GM19324 (cell line): ENCODE results near the gene STIMATE.

Experiments
- ATAC-seq: cut with Tn5 transposase; IDR thresholded peaks from one replicate; pipeline ENCODE4 v1.9.1; 2021; ENCODE audit warnings: mild to moderate bottlenecking, moderate library complexity; ENCODE audit not compliant: unreplicated experiment, low FRiP score

Gene STIMATE

DNA sequence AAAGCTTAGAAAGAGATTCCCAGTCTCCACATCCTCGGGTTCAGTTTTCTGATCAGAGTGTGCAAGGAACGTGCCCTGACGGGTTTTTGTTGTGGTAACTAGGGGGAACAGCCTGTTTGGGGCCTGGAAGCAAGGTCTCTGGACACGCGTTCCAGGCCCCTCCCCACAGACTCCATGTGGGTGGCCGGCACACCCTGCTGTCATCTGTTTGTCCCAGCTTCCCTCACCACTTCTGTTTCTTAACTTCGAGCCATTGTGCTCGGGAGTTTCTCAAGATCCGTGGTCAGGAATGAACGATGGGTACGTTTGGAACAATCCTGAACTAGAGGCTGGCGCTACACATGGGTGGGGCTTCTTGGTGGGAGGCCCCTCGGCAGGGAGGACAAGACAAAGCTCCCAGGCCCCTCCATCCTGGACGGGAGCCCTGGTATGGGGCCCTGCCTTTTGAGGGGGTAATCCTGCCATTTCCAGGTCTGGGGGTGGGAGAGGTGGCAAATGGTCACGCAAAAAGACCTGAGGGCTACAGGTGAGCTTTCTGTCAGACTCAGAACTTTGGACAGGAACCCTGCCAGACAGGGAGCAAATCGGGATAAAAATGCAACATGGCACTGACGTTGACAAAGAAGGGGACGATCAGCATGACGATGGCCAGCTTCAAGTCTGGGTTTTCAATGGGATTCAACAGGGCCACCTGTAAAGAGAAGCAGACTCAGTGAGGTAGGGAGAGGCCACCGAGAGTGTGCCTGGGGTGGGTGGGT is 54.1 kb downstream of the STIMATE start:
- no peak for ATAC-seq

DNA sequence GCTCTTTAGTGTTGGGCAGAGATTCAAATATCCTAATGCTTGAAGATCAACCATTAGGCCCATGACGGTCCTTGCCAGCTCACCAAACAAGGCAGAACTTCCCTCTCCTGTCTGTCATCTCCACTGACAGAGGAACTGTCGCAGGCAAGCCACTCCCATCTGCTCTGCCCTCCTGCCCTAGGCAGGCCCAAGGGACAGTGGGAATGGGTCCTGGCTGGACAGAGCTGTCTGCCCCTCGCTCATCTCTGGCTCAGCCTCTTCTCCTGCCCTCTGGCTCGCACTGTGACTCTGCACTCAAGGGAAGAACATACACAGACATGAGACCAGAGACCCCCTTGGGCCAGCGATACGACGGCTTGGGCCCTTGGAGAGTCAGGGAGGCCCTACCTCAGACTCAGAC is 54.9 kb downstream of the STIMATE start:
- ATAC-seq = no peak

DNA sequence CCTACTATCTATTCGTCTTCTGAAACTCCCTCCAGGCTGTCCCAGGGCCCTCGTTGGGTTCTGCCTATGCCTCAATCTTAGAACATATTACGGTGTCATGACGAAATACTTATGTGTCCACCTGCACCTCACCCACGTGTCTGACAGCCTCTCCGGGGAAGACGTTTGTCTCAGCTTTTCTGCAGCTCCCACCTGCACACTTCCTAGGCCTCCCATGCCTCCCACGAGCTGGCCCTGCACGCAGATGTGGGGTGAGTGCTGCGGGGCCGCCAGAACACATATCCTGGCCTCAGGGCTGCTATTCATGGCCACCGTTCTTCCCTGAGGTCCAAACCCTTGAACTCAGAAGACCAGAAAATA is 55.4 kb downstream of the STIMATE start:
- no peak for ATAC-seq

DNA sequence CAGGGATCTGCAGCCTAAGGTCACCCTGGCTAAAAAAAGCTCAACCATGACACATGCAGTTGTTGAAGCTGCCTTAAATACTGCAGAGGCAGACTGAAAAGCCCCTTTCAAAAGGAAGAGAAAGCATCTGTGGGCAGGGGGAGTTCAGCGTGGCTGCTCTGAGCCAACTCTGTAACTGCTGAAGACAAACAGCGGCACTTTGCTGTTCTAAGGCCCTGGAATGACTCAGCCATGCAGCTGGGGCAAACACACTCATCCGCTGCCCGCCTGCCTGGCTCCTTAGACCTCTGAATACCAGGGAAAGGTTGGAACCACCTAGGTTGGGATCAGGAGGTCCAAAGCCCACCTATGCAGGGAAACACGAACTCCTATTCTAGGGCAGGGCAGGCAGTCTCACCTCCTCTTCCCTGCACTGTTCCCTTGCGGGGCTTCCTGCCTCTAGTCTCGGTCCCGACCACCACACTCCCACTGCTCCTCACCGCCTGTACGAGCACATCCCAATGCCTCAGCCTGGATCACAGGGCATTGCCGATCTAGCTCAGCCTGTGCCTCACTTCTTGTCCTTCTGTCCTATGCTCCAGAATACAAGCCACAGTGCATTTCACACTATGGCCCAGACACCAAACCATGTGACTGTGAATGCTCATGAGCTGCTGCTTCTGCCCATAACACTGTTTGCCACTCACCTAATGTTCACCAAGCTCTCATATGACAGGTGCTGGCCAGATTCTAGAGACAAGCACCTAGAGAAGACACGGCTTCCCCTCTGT is 56.0 kb downstream of the STIMATE start:
- ATAC-seq = no peak

DNA sequence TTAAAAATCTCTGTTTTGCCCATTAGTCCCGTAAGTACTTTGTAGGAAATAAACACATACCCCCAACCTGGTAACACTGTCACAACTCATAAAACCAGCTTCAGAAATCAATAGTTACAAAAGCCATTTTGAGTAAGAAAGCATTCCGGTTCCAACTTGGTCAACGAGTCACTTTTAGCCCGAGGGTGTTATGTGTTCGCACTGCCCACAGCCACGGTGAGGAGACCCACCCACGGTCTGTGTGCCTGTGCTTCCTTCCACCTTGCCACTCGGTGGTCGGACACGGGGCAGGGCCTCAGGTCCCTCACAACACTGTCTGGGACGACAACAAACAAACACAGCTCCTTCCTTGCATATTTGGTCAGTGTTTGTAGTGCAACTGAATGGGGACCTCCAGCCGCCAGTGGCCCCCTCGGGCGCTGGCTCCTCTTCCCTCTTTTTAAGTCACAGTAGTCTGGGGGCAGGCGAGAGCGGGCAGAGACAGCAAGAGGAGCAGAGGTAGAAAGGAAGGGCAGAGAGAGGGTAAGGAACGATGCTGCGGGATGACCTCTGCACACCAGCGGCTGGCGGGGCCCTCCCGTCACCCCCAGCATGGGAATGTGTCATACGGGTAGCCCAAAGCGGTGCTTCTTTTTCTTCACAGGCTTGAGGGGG is 57.3 kb downstream of the STIMATE start:
- ATAC-seq = no peak

DNA sequence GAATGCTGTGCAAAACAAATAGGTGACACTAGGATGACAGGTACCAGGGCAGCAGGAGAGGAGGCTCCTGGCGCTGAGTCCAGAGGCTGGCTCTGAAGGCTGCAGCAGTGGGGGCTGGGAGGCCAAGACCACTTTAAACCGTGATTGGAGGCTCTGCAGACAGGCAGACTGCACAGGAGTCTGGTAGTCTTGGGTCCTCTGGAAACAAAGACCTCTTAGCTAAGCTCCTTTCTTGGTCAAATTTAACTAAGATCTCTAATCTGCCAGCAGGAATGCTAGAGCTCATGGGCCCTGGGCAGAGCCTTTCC is 58.1 kb downstream of the STIMATE start:
- ATAC-seq = no peak

DNA sequence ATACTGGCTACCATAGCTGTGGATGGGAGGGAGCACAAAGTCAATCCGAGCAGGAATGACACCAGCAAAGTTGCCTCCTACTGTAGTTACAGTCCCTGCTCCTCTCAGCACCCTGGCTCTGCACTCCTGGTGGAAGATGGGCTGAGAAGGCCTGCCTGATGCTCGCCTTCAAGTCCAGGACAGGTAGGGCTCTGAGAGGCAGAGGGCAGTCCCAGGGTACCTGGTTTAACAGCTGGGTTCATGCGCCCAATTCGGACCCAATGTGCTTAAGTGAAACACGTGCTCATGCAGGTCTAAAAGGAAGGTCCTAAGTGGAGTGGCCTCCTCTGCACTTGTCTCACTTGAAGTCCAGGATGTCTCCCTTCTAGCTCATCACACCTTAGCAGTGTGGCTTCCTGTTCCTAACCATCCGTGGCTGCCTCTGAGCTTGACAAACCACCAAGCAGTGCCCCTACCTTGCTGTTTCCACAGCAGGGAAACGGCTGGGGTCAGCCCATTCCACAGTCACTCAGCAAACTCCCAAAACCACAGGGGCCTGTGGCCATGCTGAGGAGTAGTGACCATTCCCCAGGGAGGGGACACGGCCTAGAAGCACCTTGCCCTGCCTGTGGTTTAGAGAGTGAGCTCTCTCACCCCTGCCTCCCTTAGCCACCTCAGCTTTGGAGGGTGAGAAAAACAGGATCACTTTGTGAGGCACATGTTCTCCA is 58.6 kb downstream of the STIMATE start:
- no peak for ATAC-seq

DNA sequence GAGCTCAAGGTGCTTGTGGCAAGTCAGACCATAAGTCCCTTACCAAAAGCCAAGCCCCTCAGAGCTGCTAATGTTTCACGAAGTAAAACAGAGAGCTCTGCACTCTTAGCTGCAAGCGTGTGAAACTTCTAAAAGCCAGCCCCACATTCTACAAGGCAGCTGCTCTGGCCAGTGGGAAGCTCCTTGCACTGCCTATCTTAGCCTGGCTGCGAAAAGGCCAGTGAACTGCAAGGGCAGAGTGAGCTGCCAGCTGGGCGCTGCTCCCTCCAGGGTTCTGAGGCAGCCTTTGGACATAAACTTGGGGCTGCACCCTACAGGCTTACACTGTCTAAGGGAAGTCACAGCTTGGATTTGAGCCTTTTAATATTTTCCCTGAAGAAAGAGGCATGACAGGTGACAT is 60.4 kb downstream of the STIMATE start:
- ATAC-seq = no peak

DNA sequence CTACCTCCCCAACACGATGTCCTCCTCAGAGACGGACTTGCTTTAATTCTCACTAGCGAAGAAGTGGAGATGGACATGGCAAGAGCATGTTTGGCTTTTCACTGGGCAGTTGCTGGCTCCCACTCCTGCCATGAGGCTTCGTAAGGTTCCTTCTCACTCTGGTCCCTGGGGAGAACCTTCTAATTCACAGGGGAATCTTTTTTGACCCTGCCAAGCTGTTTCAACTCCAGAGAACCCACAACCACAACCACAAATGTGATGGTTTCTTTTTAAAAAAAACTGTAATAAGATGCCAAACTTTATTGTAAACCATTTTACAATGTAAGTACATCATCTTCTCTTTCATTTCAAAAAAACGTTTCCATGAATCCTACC is 60.9 kb downstream of the STIMATE start:
- no peak for ATAC-seq

DNA sequence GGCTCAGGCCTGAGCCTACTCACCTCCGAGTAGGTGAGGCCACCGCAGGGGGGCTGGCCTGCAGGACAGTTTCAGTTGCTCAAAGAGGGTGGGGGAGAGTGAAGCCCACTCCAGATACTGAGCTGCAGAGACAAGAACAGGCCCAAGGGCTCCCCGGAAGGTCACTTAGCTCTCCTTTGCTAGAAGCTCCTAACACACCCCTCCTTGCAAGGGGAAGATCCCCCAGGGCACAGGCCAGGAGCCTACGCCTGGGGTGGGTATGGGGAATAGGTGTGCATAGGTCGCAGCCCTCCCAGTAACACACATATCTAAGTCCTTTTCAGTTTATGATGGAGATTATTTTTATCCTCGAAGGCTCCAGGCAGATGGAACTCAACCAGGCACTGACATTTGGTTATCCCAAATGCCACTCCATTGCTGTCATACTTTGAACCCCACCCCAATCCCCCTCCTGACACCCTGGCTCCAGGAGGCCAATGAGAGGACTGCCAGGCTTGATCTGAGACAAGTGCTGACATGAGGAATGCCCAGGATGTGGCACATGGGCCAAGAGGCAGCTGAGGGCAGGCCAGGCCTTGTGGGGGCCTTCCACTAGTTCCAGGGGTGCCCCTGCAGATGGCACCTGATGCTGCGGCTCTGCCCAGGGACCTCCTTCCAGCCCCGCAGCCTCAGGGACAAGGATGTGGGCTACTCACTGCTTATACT is 61.4 kb downstream of the STIMATE start:
- no peak for ATAC-seq

DNA sequence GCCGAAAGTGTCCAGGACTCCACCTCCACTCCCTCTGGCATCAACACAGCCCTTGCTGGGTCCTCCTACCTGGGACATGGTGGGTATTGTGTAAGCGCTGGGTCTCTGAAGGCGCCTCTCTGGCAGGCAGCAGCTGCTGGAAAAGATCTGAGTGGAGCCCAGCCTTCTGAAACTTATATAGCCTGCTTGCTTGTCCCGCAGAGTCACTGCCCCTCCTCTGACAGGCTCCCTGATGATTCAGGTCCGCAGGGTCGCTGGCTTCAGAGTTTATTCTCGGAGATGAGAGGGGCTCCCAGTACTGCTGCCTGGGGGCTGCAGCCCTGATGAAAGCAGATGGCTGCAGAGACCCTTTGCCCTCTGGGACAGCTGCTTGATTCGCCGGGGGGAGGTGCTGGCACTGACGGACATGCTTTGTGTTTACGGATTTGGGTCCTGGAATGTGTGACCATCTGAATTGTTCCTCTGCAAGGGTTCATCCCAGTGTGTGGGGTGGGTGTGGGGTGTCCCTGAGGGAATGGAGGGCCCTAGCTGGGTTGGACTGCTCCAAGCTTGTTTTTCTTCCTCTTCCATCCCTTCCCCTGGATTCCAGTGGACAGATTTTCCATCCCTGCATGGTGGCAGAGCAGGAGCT is 62.4 kb downstream of the STIMATE start, which contains the start of gene MUSTN1:
Gene MUSTN1 (minus strand): TSS at position 149 of the 631 bp plus-strand sequence. CDS start 71 bp downstream, at position 78.
- no peak for ATAC-seq

DNA sequence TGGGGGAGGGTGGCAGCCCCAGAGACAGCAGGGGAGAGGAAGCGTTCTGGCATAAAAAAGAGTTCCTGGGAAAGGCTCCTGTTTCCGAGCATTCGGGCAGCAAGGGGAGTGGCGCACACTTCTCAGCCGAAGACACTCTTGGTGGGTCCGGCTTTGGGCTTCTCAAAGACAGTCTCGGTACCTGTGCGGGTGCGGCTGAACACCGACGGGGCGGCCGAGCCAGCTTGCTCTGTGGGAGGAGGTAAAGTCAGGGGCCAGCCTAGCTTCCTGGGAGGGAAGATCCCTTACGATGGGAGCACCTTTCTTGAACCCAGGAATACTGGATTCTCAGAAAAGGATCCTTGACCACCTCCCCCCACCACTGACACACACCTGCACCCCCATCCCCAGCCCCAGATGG is 64.1 kb downstream of the STIMATE start:
- ATAC-seq = no peak

DNA sequence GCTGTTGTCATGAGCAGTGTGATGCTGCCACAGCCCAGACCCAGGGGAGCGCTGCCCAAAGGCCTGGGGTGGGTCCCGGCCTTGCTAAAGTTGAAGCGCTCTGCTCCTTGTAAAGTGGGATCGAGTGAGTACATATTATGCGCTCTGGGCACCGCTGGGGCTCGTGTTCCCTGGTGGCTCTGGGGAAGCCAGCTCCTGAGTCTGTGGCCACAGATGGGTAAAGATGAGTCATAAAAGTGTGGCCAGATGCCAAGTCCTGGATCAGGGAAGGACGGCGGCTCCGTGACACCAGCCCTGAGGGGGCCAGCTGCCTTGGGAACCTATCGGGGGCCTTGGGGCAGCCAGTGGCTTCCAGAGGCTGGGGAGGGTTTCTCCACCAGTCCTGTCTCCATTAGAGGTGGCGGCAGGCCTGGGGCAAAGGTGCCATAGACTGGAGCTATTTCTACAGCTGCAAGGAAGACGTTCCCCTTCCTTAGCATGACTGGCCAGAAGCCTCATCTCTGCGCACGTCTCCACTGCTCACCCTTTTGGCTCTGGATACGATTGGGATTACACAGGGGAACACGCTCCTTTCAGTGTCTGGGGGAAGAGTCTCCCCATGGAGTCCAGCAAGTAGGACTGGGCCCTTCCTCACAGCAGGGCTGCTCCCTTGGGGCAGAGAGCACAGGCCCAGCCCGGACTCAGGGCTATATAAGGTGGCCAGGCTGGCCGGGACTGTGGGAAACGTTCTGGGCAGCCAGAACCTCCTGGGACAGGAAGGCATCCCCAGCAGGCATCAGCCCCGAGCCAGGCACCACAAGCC is 65.6 kb downstream of the STIMATE start:
- no peak for ATAC-seq

DNA sequence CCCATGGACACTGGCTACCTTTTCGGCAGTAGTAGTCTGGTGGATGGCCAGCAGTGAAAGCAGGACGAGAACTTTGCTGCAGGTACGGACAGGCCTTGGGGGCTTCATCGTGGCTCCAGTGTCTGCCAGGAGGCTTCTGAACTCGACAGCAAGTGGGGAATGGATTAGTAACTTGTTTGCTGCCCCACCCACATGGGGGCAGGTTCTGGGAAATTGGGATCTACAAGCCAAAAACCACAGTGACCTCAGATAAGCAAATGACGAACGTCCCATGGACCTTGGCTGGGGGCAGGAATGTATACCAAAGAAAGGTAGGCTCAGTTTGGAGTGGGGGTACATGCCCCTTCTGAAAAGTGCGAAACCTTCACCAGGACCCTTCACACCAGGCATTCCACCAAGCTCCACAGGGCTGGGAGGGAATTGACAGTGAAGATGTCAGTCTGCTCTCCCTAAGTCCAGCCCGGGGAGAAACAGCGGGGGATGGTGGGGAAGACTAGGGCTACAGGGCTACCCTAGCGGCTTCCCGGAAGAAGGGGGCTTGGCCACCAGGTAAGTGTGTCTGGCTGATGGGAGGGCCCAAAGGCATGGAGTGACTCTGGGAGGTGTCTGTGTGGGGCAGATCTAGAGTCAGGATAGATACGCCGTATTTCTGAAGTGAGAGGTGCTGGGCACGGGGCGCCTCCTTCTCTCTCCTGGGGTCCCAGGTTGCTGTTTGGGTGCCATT is 66.7 kb downstream of the STIMATE start, which contains the start of gene ITIH4:
Gene ITIH4 (minus strand): TSS at position 138 of the 724 bp plus-strand sequence. CDS start 30 bp downstream, at position 108.
- no peak for ATAC-seq

DNA sequence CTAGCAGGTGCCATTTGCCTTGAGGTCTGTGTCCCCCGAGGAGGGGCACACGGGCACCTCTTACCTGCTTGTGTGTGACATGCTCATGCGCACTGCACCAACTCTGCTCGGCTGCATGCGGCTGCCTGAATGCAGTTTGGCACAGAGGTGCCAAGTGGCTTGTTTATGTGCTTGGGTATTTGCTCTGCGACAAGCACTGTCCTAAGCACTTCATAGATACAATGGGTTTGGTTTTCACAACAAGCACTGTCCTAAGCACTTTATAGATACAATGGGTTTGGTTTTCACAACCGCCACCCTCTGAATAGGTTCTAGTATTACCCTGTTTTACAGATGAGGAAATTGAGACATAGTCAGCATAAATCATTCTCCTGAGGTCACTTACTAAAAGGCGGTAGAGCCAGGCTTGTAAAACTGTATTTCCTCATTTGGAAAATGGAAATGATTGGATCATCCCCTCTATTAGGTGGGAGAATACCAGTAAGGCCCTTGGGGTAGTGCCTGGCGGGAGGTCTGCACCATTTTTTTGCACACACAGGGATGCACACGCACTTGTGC is 67.4 kb downstream of the STIMATE start:
- no peak for ATAC-seq

DNA sequence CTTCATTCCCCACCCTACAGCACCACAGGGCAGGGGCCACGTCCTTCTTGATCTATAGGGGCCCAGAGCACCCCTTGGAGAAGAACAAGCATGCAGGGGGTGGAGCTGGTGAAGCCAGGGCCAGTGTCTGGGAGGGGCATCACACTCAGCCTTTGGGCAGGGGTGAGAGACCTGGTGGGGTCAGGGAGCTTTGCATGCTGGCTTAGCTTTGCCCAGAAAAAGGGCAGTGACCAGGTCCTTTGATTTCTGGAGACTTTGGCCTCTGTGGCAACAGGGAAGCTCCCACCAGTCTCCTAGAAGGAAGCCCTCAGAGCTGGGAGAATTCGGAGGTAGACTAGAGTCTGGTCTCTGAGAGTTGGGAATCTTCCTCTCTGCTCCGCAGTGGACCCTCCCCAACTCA is 67.9 kb downstream of the STIMATE start:
- no peak for ATAC-seq

DNA sequence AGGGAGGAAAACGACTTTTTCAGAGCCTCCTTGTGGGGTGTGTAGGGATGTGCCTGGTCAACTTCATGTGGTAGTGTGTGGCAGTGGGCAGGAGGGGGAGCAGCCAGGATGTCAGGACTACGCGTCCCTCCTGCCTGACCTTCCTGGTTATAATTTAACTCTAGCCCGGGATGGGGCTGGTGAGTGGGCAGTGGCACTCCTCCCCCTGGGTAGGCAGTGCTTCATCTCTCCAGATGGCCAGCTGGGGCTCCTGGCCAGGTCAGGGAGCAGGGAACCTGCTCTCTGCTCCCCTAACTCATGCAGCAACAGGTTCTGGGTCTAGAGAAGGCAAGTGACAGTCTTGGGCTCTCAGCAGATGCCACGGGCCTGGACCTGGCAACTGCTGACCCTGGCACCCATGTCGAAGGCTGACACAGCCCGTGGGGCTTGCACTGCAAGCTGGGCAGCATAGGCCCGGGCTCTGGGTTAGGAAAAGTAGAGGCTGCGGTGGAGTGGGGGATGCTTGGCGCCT is 69.4 kb downstream of the STIMATE start:
- ATAC-seq = no peak

DNA sequence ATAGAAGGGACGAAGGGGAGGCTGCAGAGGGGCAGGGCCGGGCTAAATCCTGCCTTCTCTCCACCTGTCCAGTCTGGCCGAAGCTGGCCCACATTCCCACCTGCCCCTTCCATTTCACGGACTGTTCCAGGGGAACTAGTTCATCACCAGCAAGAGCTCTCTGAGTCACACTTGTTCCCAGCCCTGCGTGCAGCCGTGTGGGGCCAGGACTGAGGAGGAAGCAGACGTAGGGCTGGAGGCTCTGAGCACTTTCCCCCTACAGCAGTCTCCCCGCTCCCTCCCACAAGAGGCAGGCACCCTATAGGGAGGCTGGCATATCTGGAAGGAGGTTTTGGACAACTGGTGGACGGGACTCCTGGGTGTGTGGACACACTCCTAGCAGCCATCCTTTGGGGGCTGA is 69.9 kb downstream of the STIMATE start:
- ATAC-seq = no peak
